LNCaP clone FGC (cell line): Measurements from ENCODE around the gene ARID3A.

Experiments
- DNase-seq: peaks from one replicate; pipeline ENCODE4 v3.0.0-alpha.2; 2011; ENCODE audit warnings: low read depth
- H3K4me3 ChIP-seq: 2 replicates; pipeline ENCODE4 v1.5.1; 2011; ENCODE audit warnings: mild to moderate bottlenecking, low read depth, low read length, control low read depth
- CTCF ChIP-seq: IDR thresholded peaks from 2 replicates; pipeline ENCODE4 v1.5.1; 2012; ENCODE audit warnings: mild to moderate bottlenecking; ENCODE audit not compliant: control insufficient read depth, insufficient read depth; ENCODE audit errors: extremely low read depth

ARID3A gene

GRCh38 chr19:881385-882071, 44.3 kb upstream of the ARID3A start:
- no peak for TF ChIP-seq CTCF
- no peak overlapping the region for H3K4me3 ChIP-seq
- DNase-seq: no peak

- TF ChIP-seq CTCF: no peak
- DNase-seq: no peak
- no peak overlapping the region for H3K4me3 ChIP-seq
Observed at GRCh38 chr19:882871-883497, 42.9 kb upstream of the ARID3A start.

- no peak overlapping the region for H3K4me3 ChIP-seq
- no peak for DNase-seq
Observed at GRCh38 chr19:883661-884211, 42.1 kb upstream of the ARID3A start.

GRCh38 chr19:884420-885211, 41.2 kb upstream of the ARID3A start:
- DNase-seq: no peak
- no peak overlapping the region for H3K4me3 ChIP-seq
- no peak for TF ChIP-seq CTCF

More at GRCh38 chr19:883661-884211, 42.1 kb upstream of the ARID3A start:
- TF ChIP-seq CTCF: no peak

GRCh38 chr19:885536-886224, 40.2 kb upstream of the ARID3A start:
- no peak overlapping the region for H3K4me3 ChIP-seq
- DNase-seq: no peak
- no peak for TF ChIP-seq CTCF

GRCh38 chr19:887072-887471, 38.8 kb upstream of the ARID3A start:
- no peak for TF ChIP-seq CTCF
- H3K4me3 ChIP-seq: no peak overlapping the region
- DNase-seq: no peak
